Umbilical cord (tissue), 2 donors: ENCODE data around the gene F12. TPM values are rescaled to one million over a fixed set of nuclear protein-coding genes. Genes with fewer than 3 reads are reported as not detected.

Source experiments
- DNase-seq: peaks from one replicate; pipeline ENCODE4 v3.0.0-alpha.2; 2015; ENCODE audit warnings: low spot score
- total RNA-seq: library from RNA; depleted of rRNA; stranded (reverse); fragments of >200 nt; gene quantifications from one replicate; pipeline ENCODE4 v1.2.3, GENCODE V29; 2014; ENCODE audit warnings: low replicate concordance; ENCODE audit not compliant: insufficient read depth

F12 gene
- total RNA-seq, 1 donor from 2014 or later: not detected

- no peak for DNase-seq
Observed at GRCh38 chr5:177357459-177358351, 51.7 kb downstream of the F12 start, which contains the start of gene RGS14. TSS of gene RGS14 (plus strand) at chr5:177357924. CDS start at chr5:177358025, 101 bp downstream.

GRCh38 chr5:177357146-177357458, 52.3 kb downstream of the F12 start:
- no peak for DNase-seq

- no peak for DNase-seq
Observed at GRCh38 chr5:177356746-177357145, 52.6 kb downstream of the F12 start.

- DNase-seq: no peak
Observed at GRCh38 chr5:177355868-177356168, 53.5 kb downstream of the F12 start.

GRCh38 chr5:177355162-177355867, 54.0 kb downstream of the F12 start:
- no peak for DNase-seq

GRCh38 chr5:177354711-177355110, 54.7 kb downstream of the F12 start:
- no peak for DNase-seq

GRCh38 chr5:177354256-177354655, 55.1 kb downstream of the F12 start:
- no peak for DNase-seq

GRCh38 chr5:177353093-177353492, 56.3 kb downstream of the F12 start:
- no peak for DNase-seq

Other genes starting within 250 kb of the F12 start
- 31.5 TPM for gene RAB24, start 105.8 kb downstream of the F12 start, total RNA-seq
- gene PRELID1, start 105.8 kb downstream of the F12 start, total RNA-seq: 55.4 TPM
- 3.6 TPM for gene MXD3, start 97.7 kb downstream of the F12 start, total RNA-seq
- gene LMAN2, start 57.9 kb downstream of the F12 start, total RNA-seq: 175 TPM
- 6.5 TPM for gene RGS14, start 51.6 kb downstream of the F12 start, total RNA-seq
- gene SLC34A1, start 25.1 kb downstream of the F12 start, total RNA-seq: 2.2 TPM
- gene PFN3, start 8.9 kb downstream of the F12 start, total RNA-seq: not detected
- 17.3 TPM for gene GRK6, start 17.1 kb upstream of the F12 start, total RNA-seq
- not detected for gene PRR7, start 37.2 kb upstream of the F12 start, total RNA-seq
- gene DBN1, start 64.1 kb upstream of the F12 start, total RNA-seq: 83.3 TPM
- gene PDLIM7, start 88.0 kb upstream of the F12 start, total RNA-seq: 247 TPM
- gene DOK3, start 100.3 kb upstream of the F12 start, total RNA-seq: 19.7 TPM
- gene DDX41, start 107.4 kb upstream of the F12 start, total RNA-seq: 56.3 TPM
- gene FAM193B, start 145.0 kb upstream of the F12 start, total RNA-seq: 43.8 TPM
- gene TMED9, start 182.6 kb upstream of the F12 start, total RNA-seq: 62.1 TPM
- 26.0 TPM for gene B4GALT7, start 190.6 kb upstream of the F12 start, total RNA-seq